ENCODE results near the gene MRLN. TPM values are rescaled to one million over a fixed set of nuclear protein-coding genes. Genes with fewer than 3 reads are reported as not detected.
"Not testable (repeated sequence)": the region's sequence is repeated elsewhere in the genome, so short reads cannot be mapped to it uniquely, and the experiment has no call there.

Gene MRLN
- polyA plus RNA-seq, 1 donor from 2014 or later = not detected

- no peak overlapping the region for H3K27ac ChIP-seq (ENCODE audit: low read length)
- H4K20me1 ChIP-seq (ENCODE audit: insufficient read depth) = no peaks in the 10 kb centered on the region
- no peaks in the 10 kb centered on the region for H3F3A ChIP-seq (ENCODE audit: insufficient read depth, low read length, poor library complexity, severe bottlenecking)
- H3K4me2 ChIP-seq (ENCODE audit: low read length) = no peak overlapping the region
- H3K27me3 ChIP-seq (ENCODE audit: insufficient read depth, low read depth, low read length) = no peaks in the 10 kb centered on the region
- no peak overlapping the region for H3K9ac ChIP-seq (ENCODE audit: low read length)
- H3K79me2 ChIP-seq (replicated peaks; ENCODE audit: insufficient read depth, low read length) = no peaks in the 10 kb centered on the region
- no peaks in the 10 kb centered on the region for H3K9me3 ChIP-seq (ENCODE audit: low read length)
- peaks cover 12% of the 10 kb centered on the region for H3K36me3 ChIP-seq (ENCODE audit: insufficient read depth, low read length)
- no peak overlapping the region for H3K4me3 ChIP-seq (ENCODE audit: low read length)
- no peaks in the 10 kb centered on the region for H3K9me2 ChIP-seq (ENCODE audit: insufficient read depth, low read length)
- TF ChIP-seq CTCF (IDR thresholded peaks at IDR 0.05; ENCODE audit: poor library complexity, severe bottlenecking) (no peak), REST (IDR thresholded peaks at IDR 0.05; ENCODE audit: borderline replicate concordance) (no peak), MXI1 (conservative IDR thresholded peaks at IDR 0.05; ENCODE audit: poor library complexity, severe bottlenecking) (no peak)
- no peak overlapping the region for H2AFZ ChIP-seq (ENCODE audit: low read depth, low read length)
Measured at GRCh38 chr10:59792812-59793211, 39.6 kb upstream of the MRLN start.

DNA sequence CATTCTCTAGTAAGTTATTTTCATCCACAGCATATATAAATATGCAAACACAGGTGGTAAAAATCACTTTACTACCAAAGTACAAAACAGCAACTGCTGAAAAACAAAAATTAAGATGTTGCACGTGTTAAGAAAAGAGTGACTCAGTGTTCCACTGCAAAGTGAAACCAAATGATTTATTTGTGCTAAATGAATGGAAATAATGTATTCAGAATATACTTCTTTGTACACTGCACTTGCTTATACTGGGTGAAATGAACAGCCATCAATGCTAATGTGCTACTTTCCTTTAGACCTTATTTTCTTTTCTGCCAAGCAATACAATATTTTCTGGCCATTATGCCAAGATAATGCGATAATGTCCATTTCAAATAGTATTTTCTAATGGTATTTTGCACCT is 38.3 kb upstream of the MRLN start:
- H3K27ac ChIP-seq (ENCODE audit: low read length) = no peak overlapping the region
- H3K36me3 ChIP-seq (ENCODE audit: insufficient read depth, low read length) = peaks cover 12% of the 10 kb centered on the region
- TF ChIP-seq SMC3 (conservative IDR thresholded peaks at IDR 0.05; ENCODE audit: poor library complexity) = no peak

GRCh38 chr10:59790080-59790479 is 36.8 kb upstream of the MRLN start:
- H3K27ac ChIP-seq (ENCODE audit: low read length); H3K9me3 ChIP-seq (ENCODE audit: low read length); H3K4me2 ChIP-seq (ENCODE audit: low read length); H2AFZ ChIP-seq (ENCODE audit: low read depth, low read length); H3K27me3 ChIP-seq (ENCODE audit: insufficient read depth, low read depth, low read length); H4K20me1 ChIP-seq (ENCODE audit: insufficient read depth); H3F3A ChIP-seq (ENCODE audit: insufficient read depth, low read length, poor library complexity, severe bottlenecking); H3K4me3 ChIP-seq (ENCODE audit: low read length); H3K9ac ChIP-seq (ENCODE audit: low read length); H3K79me2 ChIP-seq (replicated peaks; ENCODE audit: insufficient read depth, low read length); H3K9me2 ChIP-seq (ENCODE audit: insufficient read depth, low read length): not testable (repeated sequence)
- peaks cover 12% of the 10 kb centered on the region for H3K36me3 ChIP-seq (ENCODE audit: insufficient read depth, low read length)

More for the DNA sequence above, 38.3 kb upstream of the MRLN start:
- no peaks in the 10 kb centered on the region for H3K79me2 ChIP-seq (replicated peaks; ENCODE audit: insufficient read depth, low read length)
- no peak overlapping the region for H3K9ac ChIP-seq (ENCODE audit: low read length)
- H2AFZ ChIP-seq (ENCODE audit: low read depth, low read length) = no peak overlapping the region
- no peaks in the 10 kb centered on the region for H4K20me1 ChIP-seq (ENCODE audit: insufficient read depth)
- H3K4me2 ChIP-seq (ENCODE audit: low read length) = no peak overlapping the region
- H3K9me2 ChIP-seq (ENCODE audit: insufficient read depth, low read length) = no peaks in the 10 kb centered on the region
- no peaks in the 10 kb centered on the region for H3K27me3 ChIP-seq (ENCODE audit: insufficient read depth, low read depth, low read length)
- no peaks in the 10 kb centered on the region for H3K9me3 ChIP-seq (ENCODE audit: low read length)
- H3F3A ChIP-seq (ENCODE audit: insufficient read depth, low read length, poor library complexity, severe bottlenecking) = no peaks in the 10 kb centered on the region
- no peak overlapping the region for H3K4me3 ChIP-seq (ENCODE audit: low read length)

GRCh38 chr10:59788914-59789313 is 35.7 kb upstream of the MRLN start:
- not testable (repeated sequence) for H3K9ac ChIP-seq (ENCODE audit: low read length); H3K27ac ChIP-seq (ENCODE audit: low read length); H3F3A ChIP-seq (ENCODE audit: insufficient read depth, low read length, poor library complexity, severe bottlenecking); H3K9me2 ChIP-seq (ENCODE audit: insufficient read depth, low read length); H3K9me3 ChIP-seq (ENCODE audit: low read length); H4K20me1 ChIP-seq (ENCODE audit: insufficient read depth); H3K27me3 ChIP-seq (ENCODE audit: insufficient read depth, low read depth, low read length); H2AFZ ChIP-seq (ENCODE audit: low read depth, low read length); H3K79me2 ChIP-seq (replicated peaks; ENCODE audit: insufficient read depth, low read length); H3K4me3 ChIP-seq (ENCODE audit: low read length); H3K4me2 ChIP-seq (ENCODE audit: low read length)
- peaks cover 12% of the 10 kb centered on the region for H3K36me3 ChIP-seq (ENCODE audit: insufficient read depth, low read length)

GRCh38 chr10:59787032-59787431 is 33.8 kb upstream of the MRLN start:
- H3F3A ChIP-seq (ENCODE audit: insufficient read depth, low read length, poor library complexity, severe bottlenecking); H3K79me2 ChIP-seq (replicated peaks; ENCODE audit: insufficient read depth, low read length); H4K20me1 ChIP-seq (ENCODE audit: insufficient read depth); H3K9ac ChIP-seq (ENCODE audit: low read length); H3K4me2 ChIP-seq (ENCODE audit: low read length); H3K9me3 ChIP-seq (ENCODE audit: low read length); H3K27ac ChIP-seq (ENCODE audit: low read length); H3K9me2 ChIP-seq (ENCODE audit: insufficient read depth, low read length); H3K27me3 ChIP-seq (ENCODE audit: insufficient read depth, low read depth, low read length); H3K36me3 ChIP-seq (ENCODE audit: insufficient read depth, low read length); H3K4me3 ChIP-seq (ENCODE audit: low read length); H2AFZ ChIP-seq (ENCODE audit: low read depth, low read length): not testable (repeated sequence)

DNA sequence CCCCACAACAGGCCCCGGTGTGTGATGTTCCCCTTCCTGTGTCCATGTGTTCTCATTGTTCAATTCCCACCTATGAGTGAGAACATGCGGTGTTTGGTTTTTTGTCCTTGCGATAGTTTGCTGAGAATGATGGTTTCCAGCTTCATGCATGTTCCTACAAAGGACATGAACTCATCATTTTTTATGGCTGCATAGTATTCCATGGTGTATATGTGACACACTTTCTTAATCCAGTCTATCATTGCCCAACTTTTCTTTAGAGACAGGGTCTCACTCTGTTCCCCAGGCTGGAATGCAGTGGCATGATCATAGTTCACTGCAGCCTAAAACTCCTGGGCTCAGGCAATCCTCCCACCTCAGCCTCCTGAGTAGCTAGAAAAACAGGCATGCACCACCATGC is 32.2 kb upstream of the MRLN start:
- H3K4me3 ChIP-seq (ENCODE audit: low read length); H3F3A ChIP-seq (ENCODE audit: insufficient read depth, low read length, poor library complexity, severe bottlenecking); H3K27ac ChIP-seq (ENCODE audit: low read length); H3K9me2 ChIP-seq (ENCODE audit: insufficient read depth, low read length); H3K79me2 ChIP-seq (replicated peaks; ENCODE audit: insufficient read depth, low read length); H2AFZ ChIP-seq (ENCODE audit: low read depth, low read length); H3K9ac ChIP-seq (ENCODE audit: low read length); H4K20me1 ChIP-seq (ENCODE audit: insufficient read depth); H3K4me2 ChIP-seq (ENCODE audit: low read length); H3K9me3 ChIP-seq (ENCODE audit: low read length); H3K36me3 ChIP-seq (ENCODE audit: insufficient read depth, low read length); H3K27me3 ChIP-seq (ENCODE audit: insufficient read depth, low read depth, low read length): not testable (repeated sequence)

All from neural cell (in vitro differentiated cells).